ENCODE measurements around the gene GPRC5C. TPM values are rescaled to one million over a fixed set of nuclear protein-coding genes. Genes with fewer than 3 reads are reported as not detected.

GPRC5C gene
- total and polyA plus RNA-seq, 2 of the 13 experiments (the other 11 are each of a cell fraction or from before 2014, with no cell fraction given): 85.6 to 300 TPM

DNA sequence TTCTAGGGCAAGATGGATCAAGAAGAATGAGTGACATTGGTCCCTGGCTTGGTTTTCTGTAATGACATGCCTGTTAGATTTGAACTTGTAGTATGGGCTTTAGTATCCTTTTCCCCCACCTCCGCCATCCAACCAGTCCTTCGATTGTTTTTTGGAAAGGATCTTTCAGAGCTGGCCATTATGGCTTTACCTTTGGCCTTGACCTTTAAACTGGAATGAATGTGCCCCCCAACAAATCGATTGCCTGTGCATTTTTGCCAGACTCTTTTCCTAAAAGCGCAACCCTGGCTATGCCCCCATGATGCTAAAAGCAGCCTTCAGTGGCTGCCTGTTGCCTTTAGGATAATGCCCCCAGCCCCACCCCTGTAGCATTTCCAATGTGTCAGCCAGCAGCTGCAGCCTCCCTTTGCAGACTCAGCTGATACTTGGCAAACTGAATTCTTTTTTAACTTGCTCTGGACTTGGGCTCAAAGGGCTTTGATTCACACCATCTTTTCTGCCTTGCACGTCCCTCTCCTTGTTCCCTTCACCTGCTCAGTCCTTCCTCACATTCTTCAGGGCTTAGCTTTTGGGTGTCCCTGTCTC, 4.0 kb downstream of the GPRC5C start (continued):
- TF ChIP-seq ZZZ3 (CRISPR knock-in tag; IDR thresholded peaks at IDR 0.05; ENCODE audit: borderline replicate concordance) (no peak), RFX3 (CRISPR knock-in tag; IDR thresholded peaks at IDR 0.05) (no peak), PHF21A (CRISPR knock-in tag; IDR thresholded peaks at IDR 0.05) (no peak), ARNT2 (CRISPR knock-in tag; IDR thresholded peaks at IDR 0.05; ENCODE audit: low read depth) (no peak), ONECUT2 (CRISPR knock-in tag; IDR thresholded peaks at IDR 0.05) (peak; percentile 97), MEF2D (CRISPR knock-in tag; IDR thresholded peaks at IDR 0.05) (no peak), TFAP4 (IDR thresholded peaks at IDR 0.05; ENCODE audit: borderline replicate concordance, low read depth) (peak; percentile 86; the same call in 1 of the 2 replicates), AKAP8 (CRISPR knock-in tag; IDR thresholded peaks at IDR 0.05) (peak; percentile 80; the same call in 1 of the 2 replicates), ZNF556 (CRISPR knock-in tag; IDR thresholded peaks at IDR 0.05; ENCODE audit: borderline replicate concordance) (0 out of 2 replicates have a peak, but pooled peaks have one; percentile 54), SNAPC5 (CRISPR knock-in tag; IDR thresholded peaks at IDR 0.05; ENCODE audit: borderline replicate concordance) (no peak), ZNF350 (CRISPR knock-in tag; IDR thresholded peaks at IDR 0.05; ENCODE audit: borderline replicate concordance, low read depth) (0 out of 2 replicates have a peak, but pooled peaks have one; percentile 1), ZNF143 (CRISPR knock-in tag; IDR thresholded peaks at IDR 0.05) (no peak), KDM5B (CRISPR knock-in tag; IDR thresholded peaks at IDR 0.05; ENCODE audit: borderline replicate concordance) (no peak), BCL6 (CRISPR knock-in tag; IDR thresholded peaks at IDR 0.05) (peak; percentile 77), ZNF7 (CRISPR knock-in tag; IDR thresholded peaks at IDR 0.05) (no peak), ZNF607 (CRISPR knock-in tag; IDR thresholded peaks at IDR 0.05; ENCODE audit: borderline replicate concordance) (no peak), ZNF264 (CRISPR knock-in tag; IDR thresholded peaks at IDR 0.05) (peak; percentile 50; the same call in 1 of the 2 replicates), SMAD1 (CRISPR knock-in tag; IDR thresholded peaks at IDR 0.05; ENCODE audit: borderline replicate concordance, low read depth) (no peak), ZNF781 (CRISPR knock-in tag; IDR thresholded peaks at IDR 0.05; ENCODE audit: borderline replicate concordance, not compliant biosample characterization) (no peak), TP53 (CRISPR knock-in tag; conservative IDR thresholded peaks at IDR 0.05) (no peak), NR2F2 (IDR thresholded peaks at IDR 0.05; ENCODE audit: borderline replicate concordance, low read depth) (peak; percentile 65; the same call in 1 of the 2 replicates), TCF7 (IDR thresholded peaks at IDR 0.05; ENCODE audit: low read depth) (0 out of 2 replicates have a peak, but pooled peaks have one; percentile 13), ZNF33B (CRISPR knock-in tag; IDR thresholded peaks at IDR 0.05) (no peak), ATRX (CRISPR knock-in tag; IDR thresholded peaks at IDR 0.05; ENCODE audit: borderline replicate concordance) (no peak), ZSCAN21 (CRISPR knock-in tag; IDR thresholded peaks at IDR 0.05; ENCODE audit: borderline replicate concordance) (no peak), SSRP1 (CRISPR knock-in tag; IDR thresholded peaks at IDR 0.05) (no peak)
- TF ChIP-seq, protein P1, sequence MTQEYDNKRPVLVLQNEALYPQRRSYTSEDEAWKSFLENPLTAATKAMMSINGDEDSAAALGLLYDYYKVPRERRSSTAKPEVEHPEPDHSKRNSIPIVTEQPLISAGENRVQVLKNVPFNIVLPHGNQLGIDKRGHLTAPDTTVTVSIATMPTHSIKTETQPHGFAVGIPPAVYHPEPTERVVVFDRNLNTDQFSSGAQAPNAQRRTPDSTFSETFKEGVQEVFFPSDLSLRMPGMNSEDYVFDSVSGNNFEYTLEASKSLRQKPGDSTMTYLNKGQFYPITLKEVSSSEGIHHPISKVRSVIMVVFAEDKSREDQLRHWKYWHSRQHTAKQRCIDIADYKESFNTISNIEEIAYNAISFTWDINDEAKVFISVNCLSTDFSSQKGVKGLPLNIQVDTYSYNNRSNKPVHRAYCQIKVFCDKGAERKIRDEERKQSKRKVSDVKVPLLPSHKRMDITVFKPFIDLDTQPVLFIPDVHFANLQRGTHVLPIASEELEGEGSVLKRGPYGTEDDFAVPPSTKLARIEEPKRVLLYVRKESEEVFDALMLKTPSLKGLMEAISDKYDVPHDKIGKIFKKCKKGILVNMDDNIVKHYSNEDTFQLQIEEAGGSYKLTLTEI (CRISPR knock-in tag; conservative IDR thresholded peaks at IDR 0.05): no peak
- TF ChIP-seq, protein P2, sequence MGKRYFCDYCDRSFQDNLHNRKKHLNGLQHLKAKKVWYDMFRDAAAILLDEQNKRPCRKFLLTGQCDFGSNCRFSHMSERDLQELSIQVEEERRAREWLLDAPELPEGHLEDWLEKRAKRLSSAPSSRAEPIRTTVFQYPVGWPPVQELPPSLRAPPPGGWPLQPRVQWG (CRISPR knock-in tag; IDR thresholded peaks at IDR 0.05; ENCODE audit: borderline replicate concordance, low read depth): no peak
- TF ChIP-seq, protein P3, sequence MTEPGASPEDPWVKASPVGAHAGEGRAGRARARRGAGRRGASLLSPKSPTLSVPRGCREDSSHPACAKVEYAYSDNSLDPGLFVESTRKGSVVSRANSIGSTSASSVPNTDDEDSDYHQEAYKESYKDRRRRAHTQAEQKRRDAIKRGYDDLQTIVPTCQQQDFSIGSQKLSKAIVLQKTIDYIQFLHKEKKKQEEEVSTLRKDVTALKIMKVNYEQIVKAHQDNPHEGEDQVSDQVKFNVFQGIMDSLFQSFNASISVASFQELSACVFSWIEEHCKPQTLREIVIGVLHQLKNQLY (CRISPR knock-in tag; IDR thresholded peaks at IDR 0.05): no peak

All from HepG2 (cell line).